Thyroid gland (tissue), 4 donors: ENCODE results near the gene BRSK2.

Source experiments
- CTCF ChIP-seq, 6 experiments: fragments of 200-600 bp in 3 of 6; fragments of 450-650 bp in 3 of 6; sonication (generic) in 3 of 6; IDR thresholded peaks; one replicate each; pipeline ENCODE4 v1.5.1; 2016 to 2019; ENCODE audit warnings: antibody characterized with exemption in 6 of 6, mild to moderate bottlenecking in 2 of 6, inconsistent platforms in 1 of 6, moderate library complexity in 1 of 6
- POLR2A ChIP-seq, 2 donors: fragments of 450-650 bp; IDR thresholded peaks; one replicate each; pipeline ENCODE4 v1.6.1; 2017; ENCODE audit warnings: antibody characterized with exemption in 2 of 2, mild to moderate bottlenecking in 2 of 2, moderate library complexity in 1 of 2

- TF ChIP-seq CTCF (IDR thresholded peaks at IDR 0.05) (no peak), POLR2A (IDR thresholded peaks at IDR 0.05) (no peak)
These were observed 6.7 kb upstream of the BRSK2 start for GRCh38 chr11:1382831-1383607.
